GM12892 (cell line): Measurements from ENCODE around the gene TRIM54.
"Not testable (repeated sequence)": the region's sequence is repeated elsewhere in the genome, so short reads cannot be mapped to it uniquely, and the experiment has no call there.

ENCODE experiments used
- DNase-seq: peaks from one replicate; pipeline ENCODE4 v3.0.0; 2011; ENCODE audit not compliant: insufficient read length
- FAIRE-seq: peaks from 2 replicates; lab custom pipeline; 2011; peaks lifted over from hg19 to GRCh38; lab: Jason Lieb, UNC
- POLR2A ChIP-seq: IDR thresholded peaks from 2 replicates; pipeline ENCODE4 v1.6.1; 2011; ENCODE audit warnings: low read depth, low read length, control low read depth
- POLR2AphosphoS5 ChIP-seq: IDR thresholded peaks from 2 replicates; pipeline ENCODE4 v1.6.1; 2011; ENCODE audit warnings: low read depth, low read length, control low read depth
- TAF1 ChIP-seq: IDR thresholded peaks from 2 replicates; pipeline ENCODE4 v1.6.1; 2011; ENCODE audit warnings: low read depth, mild to moderate bottlenecking, control low read depth, low read length, borderline replicate concordance

TRIM54 gene

DNA sequence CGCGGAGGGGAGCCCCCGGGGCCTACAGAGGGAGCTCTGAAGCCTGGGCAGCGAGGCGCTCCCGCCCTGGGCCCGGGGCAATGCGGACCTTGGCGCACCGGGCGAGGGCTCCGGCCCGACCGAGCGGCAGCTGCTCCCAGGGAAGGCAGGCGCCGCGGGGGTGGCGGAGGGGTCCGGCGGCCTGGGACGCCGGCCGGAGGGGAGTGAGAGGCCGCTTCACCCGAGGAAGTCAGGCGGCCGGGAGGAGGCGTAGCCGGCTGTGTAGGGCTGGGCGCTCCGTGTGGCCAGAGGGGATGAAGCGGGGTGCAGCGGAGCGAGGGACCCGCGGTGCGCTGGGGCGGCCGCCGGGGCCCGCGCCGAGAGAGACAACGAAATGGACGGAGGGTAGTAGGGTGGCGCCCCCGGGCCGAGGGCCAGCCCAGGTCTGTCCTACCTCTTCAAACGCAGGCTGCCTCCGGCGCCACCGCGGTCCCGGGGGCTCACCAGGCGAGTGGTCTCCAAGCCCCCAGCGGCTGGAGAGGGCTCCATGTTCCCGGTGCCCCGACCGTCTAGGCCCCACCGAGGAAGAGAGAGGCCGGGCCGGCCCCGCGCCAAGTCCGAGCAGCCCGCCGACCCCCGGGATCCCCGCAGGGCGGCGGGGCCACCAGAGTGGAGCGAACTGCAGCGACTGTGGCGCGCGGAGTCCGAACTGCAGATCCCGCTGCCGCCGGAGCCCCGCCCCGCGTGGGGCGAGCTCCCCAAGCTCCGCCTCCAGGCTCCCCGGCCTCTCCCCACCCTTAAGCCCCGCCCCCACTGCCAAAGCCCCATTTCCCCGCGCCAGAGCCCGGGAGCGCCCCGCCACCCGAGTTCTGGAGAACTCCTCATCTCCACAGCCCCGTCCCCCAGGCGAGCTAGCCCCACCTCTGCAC is 19.6 kb upstream of the TRIM54 start, which contains the start of gene SLC30A3:
Gene SLC30A3 (minus strand): TSS at position 669 of the 908 bp plus-strand sequence. CDS start 141 bp downstream, at position 528.
- FAIRE-seq (peak; percentile 21), DNase-seq (peak; percentile 92)
- no peak for TF ChIP-seq POLR2A

DNA sequence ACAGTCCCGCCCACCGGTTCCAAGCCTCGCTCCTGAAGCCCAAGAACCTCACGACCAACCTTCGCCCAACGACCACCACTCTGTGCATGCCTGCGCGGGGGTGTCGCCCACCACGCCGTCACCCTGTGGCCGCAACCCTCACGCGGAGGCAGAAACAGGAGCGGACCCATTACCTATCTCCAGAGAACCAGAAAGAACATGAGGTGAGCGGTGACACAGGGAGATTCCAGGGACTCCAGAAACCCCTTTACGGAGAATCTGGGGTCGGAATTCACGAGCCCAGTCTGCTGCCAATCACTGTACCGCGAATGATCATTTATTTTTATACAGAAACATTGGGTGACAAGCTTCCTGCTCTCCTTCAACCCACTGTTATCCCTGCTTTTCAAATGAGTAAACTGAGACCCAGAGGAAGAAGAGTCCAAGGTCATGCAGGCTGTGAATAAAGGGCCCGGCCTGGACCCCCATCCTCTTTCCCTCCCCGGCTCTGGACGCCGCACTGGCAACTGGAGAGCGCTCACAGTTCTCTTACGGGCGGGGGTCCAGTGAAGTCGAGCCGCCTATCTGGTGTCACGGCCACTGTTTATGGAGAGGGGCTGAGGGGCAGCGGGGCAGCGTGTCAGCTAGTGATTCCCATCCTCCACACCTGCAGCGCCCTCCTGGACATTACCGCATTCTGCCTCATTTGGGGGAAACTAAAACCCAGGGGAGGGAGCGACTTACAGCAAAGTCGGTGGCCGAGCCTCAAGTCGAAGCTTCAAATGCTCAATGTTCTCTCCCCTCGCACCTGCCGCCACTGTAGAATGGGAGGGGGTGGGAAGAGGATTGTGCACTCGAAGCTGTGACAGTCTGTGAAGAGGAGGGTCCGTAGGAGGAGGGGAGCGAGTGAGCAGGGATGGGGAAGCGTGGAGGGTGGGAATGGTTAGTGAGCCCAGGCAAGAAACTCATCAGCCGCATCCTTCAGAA is 18.7 kb upstream of the TRIM54 start:
- TF ChIP-seq POLR2AphosphoS5 = no peak
- no peak for FAIRE-seq

DNA sequence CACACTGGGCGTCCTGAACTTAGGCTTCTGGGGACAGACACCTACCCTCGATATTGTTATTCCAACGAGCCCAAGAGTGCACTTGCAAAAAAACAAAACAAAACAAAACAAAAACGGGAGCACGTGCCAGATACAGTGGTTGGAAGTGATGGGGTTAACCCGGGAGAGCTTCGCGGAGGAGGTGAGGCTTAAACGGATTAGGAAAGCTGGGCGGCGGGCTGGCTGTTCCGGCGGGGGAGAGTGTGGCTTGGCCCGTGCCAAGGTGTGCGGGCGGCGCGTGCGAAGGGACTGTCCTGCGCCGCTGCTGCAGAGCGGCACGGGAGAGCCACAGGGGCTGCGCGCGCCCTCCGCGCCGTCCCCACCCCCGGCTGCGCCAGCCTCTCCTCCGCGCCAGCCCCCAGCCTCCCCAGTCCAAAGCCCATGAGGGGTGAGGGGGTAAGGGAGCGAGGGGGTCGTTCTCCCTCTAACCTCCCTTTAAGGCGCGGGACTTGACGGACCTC is 17.9 kb upstream of the TRIM54 start:
- TF ChIP-seq POLR2A = no peak
- no peak for TF ChIP-seq TAF1
- no peak for TF ChIP-seq POLR2AphosphoS5
- no peak for DNase-seq
- no peak for FAIRE-seq

More for the DNA sequence above, 18.7 kb upstream of the TRIM54 start:
- no peak for DNase-seq

DNA sequence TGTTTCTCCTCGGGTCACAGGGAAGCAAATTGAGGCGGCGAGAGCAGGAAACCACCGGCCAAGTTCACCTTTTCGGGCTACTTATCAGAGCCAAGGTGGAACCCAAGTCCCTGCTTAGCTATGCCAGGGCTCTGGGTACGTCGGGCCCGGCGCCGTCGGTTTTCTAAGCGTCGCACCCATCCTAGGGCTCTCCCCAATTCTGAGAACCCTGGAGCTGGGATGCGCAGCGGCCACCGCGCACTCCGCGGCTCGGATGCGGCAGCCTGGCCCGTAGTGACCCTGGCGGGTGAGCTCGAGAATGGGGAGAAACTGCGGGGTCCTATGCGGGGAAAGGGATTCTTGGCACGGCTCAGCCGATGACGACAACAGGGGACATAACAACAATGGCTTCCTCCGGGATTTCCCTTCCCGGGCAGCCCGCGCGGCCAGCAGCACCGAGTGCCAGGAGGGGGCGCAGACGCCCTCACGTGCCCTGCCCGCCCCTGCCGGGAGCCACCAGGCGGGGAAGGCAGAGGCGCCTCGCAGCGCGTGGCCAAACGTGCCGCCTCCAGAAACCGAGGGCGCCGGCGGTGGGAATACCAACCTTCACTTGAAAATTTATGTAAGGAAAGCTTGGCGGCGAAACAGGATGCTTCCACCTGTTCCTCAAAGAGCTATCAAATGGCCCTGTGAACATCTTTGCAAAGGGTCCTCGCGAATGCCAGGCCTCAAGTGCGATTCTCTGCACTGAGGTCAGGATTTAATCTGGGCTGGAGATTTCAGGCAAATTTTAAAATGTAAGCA is 17.3 kb upstream of the TRIM54 start:
- FAIRE-seq (no peak), DNase-seq (peak; percentile 69)
- TF ChIP-seq TAF1 = no peak
- no peak for TF ChIP-seq POLR2A

DNA sequence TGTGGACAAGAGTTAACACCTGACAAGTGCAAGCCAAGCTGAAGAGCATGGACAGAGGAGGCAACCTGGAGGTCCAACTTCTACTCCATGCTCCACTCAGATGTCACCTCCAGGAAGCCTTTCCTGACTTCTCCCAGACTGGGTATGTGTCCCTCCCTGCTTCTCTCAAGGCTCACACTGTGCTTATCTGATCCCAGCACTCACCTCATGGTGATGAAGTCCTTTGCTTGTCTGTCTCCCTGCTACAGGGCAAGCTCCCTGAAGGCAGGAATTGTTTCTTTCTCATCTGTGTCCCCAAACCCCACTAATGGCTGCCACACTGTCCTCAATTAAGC is 16.7 kb upstream of the TRIM54 start:
- TF ChIP-seq POLR2AphosphoS5 (no peak), TAF1 (no peak), POLR2A (no peak)
- FAIRE-seq = no peak
- DNase-seq = no peak

DNA sequence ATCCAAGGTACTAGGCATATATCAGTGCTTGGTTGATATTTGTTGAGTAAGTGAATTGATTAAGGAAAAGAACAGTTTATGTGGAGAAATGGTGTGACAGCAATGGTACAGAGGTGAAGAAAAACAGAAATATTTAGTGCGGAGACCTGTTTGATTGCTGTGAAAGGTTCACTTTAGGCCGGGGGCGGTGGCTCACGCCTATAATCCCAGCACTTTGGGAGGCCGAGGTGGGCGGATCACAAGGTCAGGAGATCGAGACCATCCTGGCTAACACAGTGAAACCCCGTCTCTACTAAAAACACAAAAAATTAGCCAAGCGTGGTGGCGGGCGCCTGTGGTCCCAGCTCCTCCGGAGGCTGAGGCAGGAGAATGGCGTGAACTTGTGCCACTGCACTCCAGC is 13.9 kb upstream of the TRIM54 start:
- not testable (repeated sequence) for DNase-seq, FAIRE-seq

DNA sequence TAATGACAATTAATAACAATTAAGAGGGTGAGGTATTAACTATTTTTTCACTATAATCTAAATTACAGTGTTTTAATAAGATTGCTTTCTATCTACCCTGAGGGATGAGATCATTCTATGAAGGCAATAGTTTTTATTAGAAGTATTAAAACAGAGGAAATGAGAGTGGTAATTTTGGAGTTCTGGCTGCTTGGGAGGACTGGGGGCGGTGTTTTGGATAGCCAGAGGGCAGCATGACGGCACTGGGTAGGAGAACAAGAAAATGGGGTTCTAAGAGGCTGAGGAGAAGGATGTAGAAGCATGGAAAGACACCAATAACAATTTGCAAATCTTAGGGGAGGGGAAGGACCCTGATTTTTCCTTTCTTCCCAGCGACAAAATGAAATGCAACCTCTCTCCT is 12.1 kb upstream of the TRIM54 start:
- FAIRE-seq = no peak

DNA sequence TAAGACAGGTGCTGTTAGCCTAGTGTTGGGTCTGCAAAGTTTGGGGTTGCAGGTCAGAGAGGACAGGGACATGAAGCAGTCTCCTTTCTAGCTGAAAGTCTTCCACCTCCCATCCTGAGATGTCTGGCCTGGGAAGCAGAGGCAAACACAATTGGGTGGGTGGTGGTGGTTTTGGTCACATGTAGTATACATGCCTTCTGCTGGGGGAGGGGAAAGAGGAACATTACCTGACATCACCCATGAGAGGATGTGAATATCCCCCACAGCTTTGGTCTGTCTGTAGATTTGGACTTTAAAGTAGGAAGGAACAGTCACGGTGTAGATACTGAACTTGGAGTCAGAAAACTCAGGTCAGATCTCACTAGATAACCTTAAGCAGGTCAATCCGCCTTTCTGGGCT is 11.6 kb upstream of the TRIM54 start:
- TF ChIP-seq POLR2A = no peak
- TF ChIP-seq POLR2AphosphoS5 = no peak
- no peak for TF ChIP-seq TAF1
- DNase-seq = no peak
- no peak for FAIRE-seq

More for the DNA sequence above, 12.1 kb upstream of the TRIM54 start:
- TF ChIP-seq POLR2AphosphoS5 (no peak), TAF1 (no peak), POLR2A (no peak)
- DNase-seq = no peak

DNA sequence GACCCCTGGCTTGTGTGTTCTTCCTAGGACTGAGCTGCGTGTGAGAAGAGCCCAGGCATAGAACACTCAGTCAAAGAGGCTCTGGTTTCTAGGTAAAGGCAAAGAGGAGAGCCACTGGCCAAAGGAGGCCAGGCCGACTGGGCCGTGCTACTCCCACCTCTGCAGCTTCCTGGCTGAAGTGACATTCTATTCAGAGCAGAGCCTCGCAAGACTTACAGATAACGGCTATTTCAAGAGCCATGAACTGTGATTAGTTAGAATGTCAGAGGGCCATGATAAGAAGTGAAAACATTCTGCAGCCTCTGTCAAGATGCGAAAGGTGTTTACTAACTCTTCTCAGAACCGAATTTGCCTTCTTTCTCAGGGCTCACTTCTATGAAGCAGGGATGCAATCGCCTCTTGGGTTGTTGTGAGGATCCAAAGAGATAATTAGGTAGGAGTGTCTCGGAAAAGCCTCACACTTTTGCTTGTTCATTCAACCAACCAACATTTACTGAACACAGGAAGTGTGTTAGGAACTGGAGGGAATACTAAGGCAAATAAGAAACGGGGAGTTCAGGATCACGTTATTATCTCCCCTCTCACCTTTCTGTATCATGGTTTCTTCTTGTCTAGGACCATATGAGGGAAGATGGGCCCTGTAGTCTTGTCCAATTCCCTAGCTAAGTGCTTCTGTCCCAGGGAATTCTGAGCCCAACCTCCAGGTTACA is 10.4 kb upstream of the TRIM54 start:
- FAIRE-seq (no peak), DNase-seq (no peak)
- TF ChIP-seq POLR2AphosphoS5 (no peak), POLR2A (no peak), TAF1 (no peak)

DNA sequence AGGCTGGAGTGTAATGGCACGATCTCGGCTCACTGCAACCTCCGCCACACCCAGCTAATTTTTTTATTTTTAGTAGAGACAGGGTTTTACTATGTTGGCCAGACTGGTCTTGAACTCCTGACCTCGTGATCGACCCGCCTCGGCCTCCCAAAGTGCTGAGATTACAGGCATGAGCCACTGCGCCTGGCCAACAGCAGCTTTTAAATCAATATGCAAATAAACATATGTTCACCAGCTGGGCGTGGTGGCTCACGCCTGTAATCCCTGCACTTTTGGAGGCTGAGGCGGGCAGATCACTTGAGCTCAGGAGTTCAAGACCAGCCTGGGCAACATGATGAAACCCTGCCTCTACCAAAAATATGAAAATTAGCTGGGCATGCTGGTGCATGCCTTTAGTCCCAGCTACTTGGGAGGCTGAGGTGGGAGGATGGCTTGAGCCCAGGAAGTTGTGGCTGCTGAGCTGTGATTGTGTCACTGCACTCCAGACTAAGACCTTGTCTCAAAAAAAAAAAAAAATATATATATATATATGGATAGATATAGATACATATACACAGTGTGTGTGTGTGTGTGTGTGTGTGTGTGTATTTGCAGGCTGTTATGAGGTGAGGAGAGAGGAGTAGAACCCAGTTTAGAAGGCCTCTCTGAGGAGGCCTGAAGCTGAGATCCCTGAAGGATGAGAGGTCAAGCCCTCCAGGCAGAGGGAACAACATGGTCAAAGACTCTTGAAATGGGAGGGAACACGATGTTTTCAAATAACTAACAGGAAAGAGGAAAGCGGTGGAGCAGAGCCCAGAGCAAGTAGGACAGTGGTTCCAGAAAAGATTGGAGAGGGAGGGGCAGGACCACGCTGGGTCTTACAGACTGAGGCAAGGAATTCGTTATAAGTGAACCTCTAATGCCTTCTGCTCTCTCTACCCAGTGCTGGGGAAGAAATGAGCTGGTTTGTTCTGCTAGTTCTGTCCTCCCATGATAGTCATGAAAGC is 9.4 kb upstream of the TRIM54 start:
- not testable (repeated sequence) for FAIRE-seq, DNase-seq
